HT1080 (cell line): ENCODE measurements around the gene POFUT1. TPM values are rescaled to one million over a fixed set of nuclear protein-coding genes. Genes with fewer than 3 reads are reported as not detected.

Source experiments
- DNase-seq: peaks from one replicate; pipeline ENCODE4 v3.0.0-alpha.2; 2015; ENCODE audit warnings: low read depth
- total RNA-seq: library from RNA; depleted of rRNA; stranded (reverse); fragments of >200 nt; shearing (Covaris generic); gene quantifications from 2 replicates; pipeline ENCODE4 v1.2.3, GENCODE V29; 2014

Gene POFUT1
- total RNA-seq, 1 experiment from 2014 or later = 82.3 TPM

DNA sequence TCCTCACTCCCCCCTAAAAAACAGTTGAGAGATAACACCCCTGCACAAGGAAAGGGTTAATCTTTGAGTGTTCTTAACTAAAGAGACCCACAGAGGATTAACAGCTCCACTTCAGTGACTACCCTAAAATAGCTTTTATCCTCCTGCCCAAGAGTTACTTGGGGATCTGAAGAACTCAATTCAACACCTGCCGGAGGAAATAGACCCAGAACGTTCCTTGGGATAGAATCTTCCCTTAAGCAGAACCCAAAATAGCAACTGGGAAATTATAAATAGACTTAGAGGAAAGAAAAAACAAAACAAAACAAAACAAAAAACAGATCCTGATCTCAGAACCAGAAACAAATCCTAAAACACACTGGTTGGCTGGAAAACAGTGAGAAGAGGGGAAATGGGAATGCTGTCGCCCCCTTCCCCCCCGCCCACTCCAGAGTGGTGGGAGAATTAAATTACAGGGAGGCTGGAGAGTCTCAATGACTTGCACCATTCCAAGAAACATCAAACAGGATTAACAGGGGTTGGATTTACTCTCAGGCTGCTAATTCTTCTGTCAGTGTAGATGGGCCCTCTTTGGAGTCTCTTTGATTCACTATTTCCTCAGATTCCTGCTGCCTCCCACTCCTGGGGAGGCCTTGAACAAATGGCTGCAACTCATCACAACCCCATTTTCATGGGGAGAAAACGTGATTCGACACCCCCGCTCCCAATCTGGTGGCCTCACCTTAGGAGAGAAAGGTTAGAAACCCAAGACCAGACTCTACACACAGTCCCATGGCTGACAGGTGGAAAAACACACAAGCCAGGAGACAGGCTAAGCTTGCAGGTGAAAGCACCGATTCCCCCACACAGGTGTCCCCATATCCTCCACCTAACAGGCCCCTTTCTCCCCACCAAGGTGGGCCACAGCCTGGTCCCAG is 1.6 kb upstream of the POFUT1 start:
- DNase-seq = no peak

GRCh38 chr20:32206760-32207625 is 687 bp upstream of the POFUT1 start:
- DNase-seq = no peak

GRCh38 chr20:32208499-32209154 is 947 bp downstream of the POFUT1 start:
- DNase-seq = no peak

- DNase-seq = no peak
Measured at GRCh38 chr20:32209850-32210605, 2.3 kb downstream of the POFUT1 start.

DNA sequence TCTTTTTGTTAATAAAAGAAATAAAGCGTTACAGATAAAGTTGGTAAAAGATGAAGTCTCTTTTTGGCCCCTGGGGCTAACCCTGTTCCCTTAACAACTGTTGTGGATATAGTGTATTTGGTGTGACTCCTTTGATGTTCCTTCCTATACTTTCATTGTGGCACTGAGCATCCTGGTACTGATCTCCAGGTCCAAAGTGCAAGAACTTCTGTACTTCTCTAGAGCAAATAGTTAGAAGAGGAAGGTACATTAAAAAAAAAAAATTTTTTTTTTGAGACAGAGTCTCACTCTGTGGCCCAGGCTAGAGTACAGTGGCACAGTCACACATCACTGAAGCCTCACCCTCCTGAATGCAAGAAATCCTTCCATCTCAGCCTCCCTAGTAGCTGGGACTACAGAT is 6.2 kb downstream of the POFUT1 start:
- no peak for DNase-seq

DNA sequence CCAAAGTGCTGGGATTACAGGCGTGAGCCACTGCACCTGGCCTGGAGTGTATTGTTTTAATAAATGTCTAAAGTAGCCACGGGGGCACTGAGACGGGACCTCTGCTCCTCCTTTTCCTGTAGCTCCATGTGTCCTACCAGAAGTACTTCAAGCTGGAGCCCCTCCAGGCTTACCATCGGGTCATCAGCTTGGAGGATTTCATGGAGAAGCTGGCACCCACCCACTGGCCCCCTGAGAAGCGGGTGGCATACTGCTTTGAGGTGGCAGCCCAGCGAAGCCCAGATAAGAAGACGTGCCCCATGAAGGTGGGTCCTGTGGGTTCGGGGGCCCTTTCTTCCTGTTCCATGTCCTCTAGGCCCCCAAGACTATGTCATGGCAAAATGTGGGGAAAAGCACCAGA is 7.5 kb downstream of the POFUT1 start:
- no peak for DNase-seq

GRCh38 chr20:32215729-32216128 is 8.0 kb downstream of the POFUT1 start:
- no peak for DNase-seq

- DNase-seq = no peak
Measured at GRCh38 chr20:32216179-32217142, 8.8 kb downstream of the POFUT1 start.

- DNase-seq = no peak
Measured at GRCh38 chr20:32218156-32218900, 10.6 kb downstream of the POFUT1 start.

DNA sequence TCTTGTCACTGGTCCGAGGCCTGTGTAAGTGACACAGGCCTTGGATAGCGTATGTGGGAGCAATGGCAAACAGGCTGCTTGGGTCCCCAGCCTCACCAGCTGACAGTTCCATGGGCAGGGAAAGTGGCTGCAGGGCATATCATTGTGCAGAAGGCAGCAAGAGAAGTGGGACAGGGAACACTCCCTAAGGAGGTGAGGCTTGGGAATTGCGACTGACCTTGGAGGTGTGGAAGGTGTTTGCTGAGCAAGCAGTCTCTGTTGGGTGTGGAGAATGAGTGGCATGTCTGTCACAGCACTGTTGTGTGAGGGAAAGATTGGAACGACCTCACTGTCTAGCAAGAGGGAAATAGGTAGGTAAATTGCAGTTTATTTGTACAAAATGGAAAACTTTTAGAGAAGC is 16.8 kb downstream of the POFUT1 start:
- no peak for DNase-seq

DNA sequence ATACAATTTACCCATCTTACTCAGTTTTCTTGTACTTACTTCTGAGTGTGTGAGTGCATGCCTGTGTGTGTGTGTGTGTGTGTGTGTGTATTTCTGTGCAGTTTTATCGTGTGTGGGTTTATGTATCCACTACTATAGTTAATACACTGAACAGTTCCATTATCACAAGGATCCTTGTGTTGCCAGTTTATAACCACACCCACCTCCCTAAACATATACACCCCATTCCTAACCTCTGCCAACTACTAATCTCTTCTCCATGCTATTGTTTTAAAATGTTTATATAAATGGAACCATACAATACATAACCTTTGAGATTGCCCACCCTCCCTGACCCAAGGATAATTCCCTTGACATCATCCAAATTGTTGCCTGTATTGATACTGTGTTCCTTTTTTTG is 18.7 kb downstream of the POFUT1 start:
- no peak for DNase-seq

GRCh38 chr20:32227306-32227705 is 19.6 kb downstream of the POFUT1 start:
- DNase-seq = no peak

GRCh38 chr20:32227744-32228688 is 20.3 kb downstream of the POFUT1 start:
- DNase-seq = no peak

- no peak for DNase-seq
Measured at GRCh38 chr20:32229251-32229747, 21.6 kb downstream of the POFUT1 start.

DNA sequence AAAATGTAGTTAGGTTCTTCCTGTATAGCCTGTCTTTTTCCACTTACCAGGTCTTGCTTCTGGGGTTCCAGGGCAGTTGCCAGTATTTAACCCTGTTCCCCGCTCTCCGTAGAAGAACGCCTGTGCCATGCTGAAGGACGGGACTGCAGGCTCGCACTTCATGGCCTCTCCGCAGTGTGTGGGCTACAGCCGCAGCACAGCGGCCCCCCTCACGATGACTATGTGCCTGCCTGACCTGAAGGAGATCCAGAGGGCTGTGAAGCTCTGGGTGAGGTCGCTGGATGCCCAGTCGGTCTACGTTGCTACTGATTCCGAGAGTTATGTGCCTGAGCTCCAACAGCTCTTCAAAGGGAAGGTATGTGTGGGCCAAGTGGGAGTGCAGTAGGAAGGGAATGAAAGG is 23.0 kb downstream of the POFUT1 start:
- no peak for DNase-seq

GRCh38 chr20:32231245-32231644 is 23.6 kb downstream of the POFUT1 start:
- DNase-seq = no peak

- no peak for DNase-seq
Measured at GRCh38 chr20:32231847-32232246, 24.2 kb downstream of the POFUT1 start.
